H9 (cell line): ENCODE data around the gene PIPOX. TPM values are rescaled to one million over a fixed set of nuclear protein-coding genes. Genes with fewer than 3 reads are reported as not detected.

Source experiments
- DNase-seq: peaks from one replicate; pipeline ENCODE4 v3.0.0-alpha.2; 2017
- H2AFZ ChIP-seq: one replicate; pipeline ENCODE4 v1.6.1; 2013; ENCODE audit warnings: mild to moderate bottlenecking, low read length, control low read depth, moderate library complexity
- H2AK5ac ChIP-seq: 2 replicates; pipeline ENCODE4 v1.6.1; 2013; ENCODE audit warnings: low read length, control low read depth, mixed read lengths; ENCODE audit not compliant: insufficient read length
- H2BK120ac ChIP-seq: one replicate; pipeline ENCODE4 v1.6.1; 2013; ENCODE audit warnings: low read depth, mild to moderate bottlenecking, low read length, control low read depth, inconsistent platforms; ENCODE audit not compliant: poor library complexity, severe bottlenecking
- H2BK12ac ChIP-seq: 2 replicates; pipeline ENCODE4 v1.6.1; 2013; ENCODE audit warnings: low read length, control low read depth, mixed read lengths, low read depth; ENCODE audit not compliant: insufficient read length
- H2BK15ac ChIP-seq: 2 replicates; pipeline ENCODE4 v1.6.1; 2013; ENCODE audit warnings: low read depth, low read length, control low read depth
- H2BK20ac ChIP-seq: one replicate; pipeline ENCODE4 v1.6.1; 2013; ENCODE audit warnings: low read depth, mild to moderate bottlenecking, low read length, control low read depth, inconsistent platforms; ENCODE audit not compliant: poor library complexity, severe bottlenecking
- H2BK5ac ChIP-seq: 2 replicates; pipeline ENCODE4 v1.6.1; 2013; ENCODE audit warnings: low read length, control low read depth, mixed read lengths; ENCODE audit not compliant: insufficient read length
- H3K14ac ChIP-seq: 2 replicates; pipeline ENCODE4 v1.6.1; 2013; ENCODE audit warnings: low read length, control low read depth; ENCODE audit not compliant: insufficient read depth
- H3K18ac ChIP-seq: 2 replicates; pipeline ENCODE4 v1.6.1; 2013; ENCODE audit warnings: low read depth, mild to moderate bottlenecking, mixed read lengths, low read length, control low read depth; ENCODE audit not compliant: insufficient read length
- H3K23ac ChIP-seq: 2 replicates; pipeline ENCODE4 v1.6.1; 2013; ENCODE audit warnings: low read length, control low read depth, mixed read lengths, low read depth; ENCODE audit not compliant: insufficient read length
- H3K23me2 ChIP-seq: 2 replicates; pipeline ENCODE4 v1.6.1; 2013; ENCODE audit warnings: low read depth, mild to moderate bottlenecking, mixed read lengths, low read length, control low read depth; ENCODE audit not compliant: insufficient read length, poor library complexity, severe bottlenecking
- H3K27ac ChIP-seq: 2 replicates; pipeline ENCODE4 v1.5.1; 2013; ENCODE audit warnings: low read length, control low read depth, mixed read lengths, low read depth; ENCODE audit not compliant: insufficient read length
- H3K27me3 ChIP-seq: 2 replicates; pipeline ENCODE4 v1.6.1; 2013; ENCODE audit warnings: low read length, control low read depth, inconsistent platforms; ENCODE audit not compliant: insufficient read depth
- H3K4ac ChIP-seq: 2 replicates; pipeline ENCODE4 v1.6.1; 2013; ENCODE audit warnings: low read depth, mild to moderate bottlenecking, control low read depth, inconsistent platforms, low read length, moderate library complexity
- H3K4me1 ChIP-seq: 2 replicates; pipeline ENCODE4 v1.6.1; 2013; ENCODE audit warnings: low read length, control low read depth, inconsistent platforms; ENCODE audit not compliant: insufficient read depth
- H3K4me2 ChIP-seq: 2 replicates; pipeline ENCODE4 v1.6.1; 2013; ENCODE audit warnings: low read length, control low read depth, mixed read lengths; ENCODE audit not compliant: insufficient read length, insufficient read depth
- H3K56ac ChIP-seq: 2 replicates; pipeline ENCODE4 v1.6.1; 2013; ENCODE audit warnings: low read depth, mild to moderate bottlenecking, mixed read lengths, low read length, control low read depth; ENCODE audit not compliant: insufficient read length
- H3K79me1 ChIP-seq: 2 replicates; pipeline ENCODE4 v1.6.1; 2013; ENCODE audit warnings: low read depth, mild to moderate bottlenecking, moderate library complexity, low read length, control low read depth, inconsistent platforms; ENCODE audit not compliant: insufficient read depth, poor library complexity, severe bottlenecking
- H3K79me2 ChIP-seq: 2 replicates; pipeline ENCODE4 v1.6.1; 2013; ENCODE audit warnings: low read length, control low read depth, inconsistent platforms; ENCODE audit not compliant: insufficient read depth
- H3K9ac ChIP-seq: 2 replicates; pipeline ENCODE4 v1.6.1; 2013; ENCODE audit warnings: low read length, control low read depth, mixed read lengths; ENCODE audit not compliant: insufficient read length; ENCODE audit errors: extremely low read depth
- H3K9me3 ChIP-seq: one replicate; pipeline ENCODE4 v1.6.1; 2013; ENCODE audit warnings: low read depth, low read length, inconsistent platforms; ENCODE audit not compliant: control insufficient read depth
- H3T11ph ChIP-seq: one replicate; pipeline ENCODE4 v1.6.1; 2013; ENCODE audit warnings: mild to moderate bottlenecking, low read length, control low read depth, inconsistent platforms
- H4K20me1 ChIP-seq: one replicate; pipeline ENCODE4 v1.6.1; 2013; ENCODE audit not compliant: control insufficient read depth, insufficient read length, insufficient read depth
- H4K5ac ChIP-seq: 2 replicates; pipeline ENCODE4 v1.6.1; 2013; ENCODE audit warnings: low read depth, mild to moderate bottlenecking, mixed read lengths, low read length, control low read depth; ENCODE audit not compliant: insufficient read length
- H4K8ac ChIP-seq: replicated peaks from 2 replicates; pipeline ENCODE4 v1.6.1; 2013; ENCODE audit warnings: low read length, control low read depth, mixed read lengths, low read depth; ENCODE audit not compliant: insufficient read length
- H4K91ac ChIP-seq: 2 replicates; pipeline ENCODE4 v1.6.1; 2013; ENCODE audit warnings: low read depth, mild to moderate bottlenecking, moderate library complexity, mixed read lengths, low read length, control low read depth; ENCODE audit not compliant: insufficient read length
- H3K27ac Mint-ChIP-seq, 3 experiments: 2 replicates in 2 of 3; 3 replicates in 1 of 3; pipeline ENCODE4 v1.8.0; 2020 to 2021; ENCODE audit warnings: mixed read lengths in 3 of 3, mild to moderate bottlenecking in 1 of 3, moderate library complexity in 1 of 3
- H3K27me3 Mint-ChIP-seq: 2 replicates; pipeline ENCODE4 v1.8.0; 2021; ENCODE audit warnings: low read depth, mild to moderate bottlenecking, moderate library complexity, mixed read lengths
- H3K36me3 Mint-ChIP-seq, 3 experiments: 2 replicates in 2 of 3; 3 replicates in 1 of 3; pipeline ENCODE4 v1.8.0; 2020 to 2021; ENCODE audit warnings: low read depth in 3 of 3, mixed read lengths in 3 of 3; ENCODE audit not compliant: insufficient read depth in 1 of 3
- H3K4me1 Mint-ChIP-seq, 2 experiments: 2 replicates each; pipeline ENCODE4 v1.8.0; 2020; ENCODE audit warnings: mixed read lengths in 2 of 2
- H3K4me3 Mint-ChIP-seq, 2 experiments: 2 replicates in 1 of 2; 3 replicates in 1 of 2; pipeline ENCODE4 v1.8.0; 2020 to 2021; ENCODE audit warnings: mild to moderate bottlenecking in 2 of 2, mixed read lengths in 2 of 2, moderate library complexity in 1 of 2
- H3K9me3 Mint-ChIP-seq, 2 experiments: 2 replicates in 1 of 2; 3 replicates in 1 of 2; pipeline ENCODE4 v1.8.0; 2020; ENCODE audit warnings: mild to moderate bottlenecking in 2 of 2, mixed read lengths in 2 of 2, moderate library complexity in 1 of 2
- WGBS: extraction: QIAGEN DNeasy Blood & Tissue Kit; methylation state at CpG from one replicate; pipeline ENCODE4 v1.1.7; 2013; ENCODE audit warnings: missing lambda C conversion rate, low lambda C conversion rate, mixed read lengths; ENCODE audit not compliant: insufficient read length; ENCODE audit errors: extremely low coverage; 5-methylcytosine and 5-hydroxymethylcytosine counted together
- total RNA-seq: library from RNA; stranded (reverse); gene quantifications from 2 replicates; pipeline ENCODE4 v1.2.1, GENCODE V29; 2021
- TF ChIP-seq, protein P1 (sequence below): fragments of 200-600 bp; sonication (generic); conservative IDR thresholded peaks from 3 replicates; pipeline ENCODE4 v1.8.0; 2021; ENCODE audit warnings: antibody characterized with exemption, mild to moderate bottlenecking

The PIPOX gene
- total RNA-seq, 1 experiment from 2014 or later: 30.1 TPM

DNA sequence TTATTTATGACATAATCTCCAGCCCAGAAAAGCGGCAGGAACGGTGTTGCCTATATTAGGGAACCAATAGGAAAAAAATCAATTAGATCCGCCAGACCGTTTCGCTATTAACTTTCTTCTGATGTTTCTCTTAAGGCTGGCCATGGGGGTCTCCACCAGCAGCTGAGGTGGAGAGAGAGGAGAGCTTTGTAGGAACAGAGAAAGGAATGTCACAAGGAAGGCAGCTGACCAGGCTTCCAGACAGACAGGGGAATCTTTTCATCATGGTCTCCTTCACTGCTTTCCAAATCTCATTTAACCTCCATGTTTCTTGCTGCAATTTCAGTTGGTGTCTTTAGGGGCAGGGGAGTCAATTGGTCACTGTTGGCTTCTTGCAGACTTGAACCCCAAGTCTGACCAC, 28.2 kb upstream of the PIPOX start:
- TF ChIP-seq, protein P1, sequence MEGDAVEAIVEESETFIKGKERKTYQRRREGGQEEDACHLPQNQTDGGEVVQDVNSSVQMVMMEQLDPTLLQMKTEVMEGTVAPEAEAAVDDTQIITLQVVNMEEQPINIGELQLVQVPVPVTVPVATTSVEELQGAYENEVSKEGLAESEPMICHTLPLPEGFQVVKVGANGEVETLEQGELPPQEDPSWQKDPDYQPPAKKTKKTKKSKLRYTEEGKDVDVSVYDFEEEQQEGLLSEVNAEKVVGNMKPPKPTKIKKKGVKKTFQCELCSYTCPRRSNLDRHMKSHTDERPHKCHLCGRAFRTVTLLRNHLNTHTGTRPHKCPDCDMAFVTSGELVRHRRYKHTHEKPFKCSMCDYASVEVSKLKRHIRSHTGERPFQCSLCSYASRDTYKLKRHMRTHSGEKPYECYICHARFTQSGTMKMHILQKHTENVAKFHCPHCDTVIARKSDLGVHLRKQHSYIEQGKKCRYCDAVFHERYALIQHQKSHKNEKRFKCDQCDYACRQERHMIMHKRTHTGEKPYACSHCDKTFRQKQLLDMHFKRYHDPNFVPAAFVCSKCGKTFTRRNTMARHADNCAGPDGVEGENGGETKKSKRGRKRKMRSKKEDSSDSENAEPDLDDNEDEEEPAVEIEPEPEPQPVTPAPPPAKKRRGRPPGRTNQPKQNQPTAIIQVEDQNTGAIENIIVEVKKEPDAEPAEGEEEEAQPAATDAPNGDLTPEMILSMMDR: no peak
- Histone ChIP-seq H3K14ac (no peak overlapping the region), H3K23me2 (no peaks in the 10 kb centered on the region), H3K27ac (no peak overlapping the region), H3K4me1 (peaks cover 34% of the 10 kb centered on the region), H2AK5ac (no peak overlapping the region), H3K18ac (no peak overlapping the region), H3T11ph (no peak overlapping the region), H3K9me3 (no peaks in the 10 kb centered on the region), H2AFZ (no peak overlapping the region), H2BK15ac (no peak overlapping the region), H3K79me2 (no peaks in the 10 kb centered on the region), H3K27me3 (no peaks in the 10 kb centered on the region), H4K5ac (no peak overlapping the region), H2BK20ac (no peak overlapping the region), H3K4ac (no peak overlapping the region), H3K23ac (no peak overlapping the region), H4K8ac (no peak overlapping the region), H4K20me1 (no peaks in the 10 kb centered on the region), H2BK12ac (no peak overlapping the region), H3K79me1 (no peaks in the 10 kb centered on the region), H2BK5ac (no peak overlapping the region), H3K4me2 (no peak overlapping the region), H4K91ac (no peak overlapping the region), H3K9ac (no peak overlapping the region), H2BK120ac (no peak overlapping the region), H3K56ac (no peak overlapping the region)
- Mint-ChIP-seq H3K4me3 (no peak overlapping the region), H3K9me3 (no peaks in the 10 kb centered on the region; a peak in 1 of 5 replicates), H3K27ac (no peak overlapping the region), H3K27me3 (no peaks in the 10 kb centered on the region), H3K4me1 (peaks cover 71 to 72% of the 10 kb centered on the region in 2 experiments), H3K36me3 (no peaks in the 10 kb centered on the region)
- no CpG with 5 or more reads among the region's 5 CpGs for WGBS
- no peak for DNase-seq
